Measurements from ENCODE around the gene ITGB6.
A peak's percentile ranks its signal among the peaks of the same experiment; 100 is the strongest.

ITGB6 gene

GRCh38 chr2:160199683-160200389, at the start of gene ITGB6:
ITGB6 (minus strand) TSS chr2:160200272; CDS start chr2:160200063, 209 bp downstream.
- H3K4me3 ChIP-seq (ENCODE audit: low read length), result no peak within 1 kb of the TSS
- DNase-seq (ENCODE audit: low read depth), result no peak
- TF ChIP-seq, protein P1, sequence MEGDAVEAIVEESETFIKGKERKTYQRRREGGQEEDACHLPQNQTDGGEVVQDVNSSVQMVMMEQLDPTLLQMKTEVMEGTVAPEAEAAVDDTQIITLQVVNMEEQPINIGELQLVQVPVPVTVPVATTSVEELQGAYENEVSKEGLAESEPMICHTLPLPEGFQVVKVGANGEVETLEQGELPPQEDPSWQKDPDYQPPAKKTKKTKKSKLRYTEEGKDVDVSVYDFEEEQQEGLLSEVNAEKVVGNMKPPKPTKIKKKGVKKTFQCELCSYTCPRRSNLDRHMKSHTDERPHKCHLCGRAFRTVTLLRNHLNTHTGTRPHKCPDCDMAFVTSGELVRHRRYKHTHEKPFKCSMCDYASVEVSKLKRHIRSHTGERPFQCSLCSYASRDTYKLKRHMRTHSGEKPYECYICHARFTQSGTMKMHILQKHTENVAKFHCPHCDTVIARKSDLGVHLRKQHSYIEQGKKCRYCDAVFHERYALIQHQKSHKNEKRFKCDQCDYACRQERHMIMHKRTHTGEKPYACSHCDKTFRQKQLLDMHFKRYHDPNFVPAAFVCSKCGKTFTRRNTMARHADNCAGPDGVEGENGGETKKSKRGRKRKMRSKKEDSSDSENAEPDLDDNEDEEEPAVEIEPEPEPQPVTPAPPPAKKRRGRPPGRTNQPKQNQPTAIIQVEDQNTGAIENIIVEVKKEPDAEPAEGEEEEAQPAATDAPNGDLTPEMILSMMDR (conservative IDR thresholded peaks at IDR 0.05; ENCODE audit: low read depth, low read length), result no peak

GRCh38 chr2:160247296-160248035, 47.4 kb upstream of the ITGB6 start:
- TF ChIP-seq, protein P1 (conservative IDR thresholded peaks at IDR 0.05; ENCODE audit: low read depth, low read length), result no peak
- no peak for DNase-seq (ENCODE audit: low read depth)
- H3K4me3 ChIP-seq (ENCODE audit: low read length), result no peak overlapping the region

DNA sequence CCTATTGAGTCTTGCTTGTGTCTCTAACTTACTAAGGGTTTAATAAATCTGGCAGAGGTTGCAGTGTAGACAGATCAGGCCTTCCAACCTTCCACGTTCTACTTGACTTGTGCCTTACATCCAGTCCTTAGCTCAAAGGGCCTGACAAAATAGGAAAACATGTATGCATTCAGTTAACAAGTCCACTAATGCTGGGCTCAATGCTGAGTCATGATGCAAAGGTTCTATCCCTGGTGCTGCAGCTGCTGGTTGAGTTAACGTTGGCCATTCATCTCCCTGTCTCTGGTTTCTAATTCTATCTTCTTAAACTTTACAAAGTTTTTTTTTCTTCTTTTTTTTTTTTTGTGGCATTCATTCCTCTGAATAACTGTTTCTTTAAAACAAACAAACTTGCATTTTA, 46.3 kb upstream of the ITGB6 start:
- DNase-seq (ENCODE audit: low read depth), result no peak
- TF ChIP-seq, protein P1 (conservative IDR thresholded peaks at IDR 0.05; ENCODE audit: low read depth, low read length), result no peak
- H3K4me3 ChIP-seq (ENCODE audit: low read length), result no peak overlapping the region

DNA sequence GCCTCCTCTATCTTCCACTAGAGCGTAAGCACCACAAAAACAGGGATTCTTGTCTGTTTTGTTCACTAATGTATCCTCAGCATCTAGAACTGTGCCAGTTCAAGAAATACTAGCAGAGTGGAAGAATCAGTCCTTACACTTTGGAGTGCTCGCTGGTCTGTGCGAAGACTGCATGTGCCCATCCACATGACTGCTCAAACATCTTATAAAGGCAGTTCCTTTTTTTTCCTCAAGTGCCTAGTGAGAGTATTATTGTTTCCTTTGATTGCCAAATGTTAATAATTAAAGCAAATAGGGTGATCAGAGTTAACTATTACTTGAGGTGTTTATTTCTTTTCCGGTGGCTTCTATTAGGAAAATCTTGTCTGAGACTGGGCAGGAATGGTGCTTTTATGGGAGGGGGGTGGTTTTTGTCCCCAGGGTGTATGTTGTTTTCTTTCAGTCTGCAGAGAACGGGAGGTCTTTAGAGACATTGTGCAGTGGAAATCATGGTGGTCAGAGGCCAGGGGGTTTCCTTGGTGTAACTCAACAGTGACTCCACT, 45.6 kb upstream of the ITGB6 start:
- TF ChIP-seq, protein P1 (conservative IDR thresholded peaks at IDR 0.05; ENCODE audit: low read depth, low read length), result no peak
- no peak for DNase-seq (ENCODE audit: low read depth)
- no peak overlapping the region for H3K4me3 ChIP-seq (ENCODE audit: low read length)

DNA sequence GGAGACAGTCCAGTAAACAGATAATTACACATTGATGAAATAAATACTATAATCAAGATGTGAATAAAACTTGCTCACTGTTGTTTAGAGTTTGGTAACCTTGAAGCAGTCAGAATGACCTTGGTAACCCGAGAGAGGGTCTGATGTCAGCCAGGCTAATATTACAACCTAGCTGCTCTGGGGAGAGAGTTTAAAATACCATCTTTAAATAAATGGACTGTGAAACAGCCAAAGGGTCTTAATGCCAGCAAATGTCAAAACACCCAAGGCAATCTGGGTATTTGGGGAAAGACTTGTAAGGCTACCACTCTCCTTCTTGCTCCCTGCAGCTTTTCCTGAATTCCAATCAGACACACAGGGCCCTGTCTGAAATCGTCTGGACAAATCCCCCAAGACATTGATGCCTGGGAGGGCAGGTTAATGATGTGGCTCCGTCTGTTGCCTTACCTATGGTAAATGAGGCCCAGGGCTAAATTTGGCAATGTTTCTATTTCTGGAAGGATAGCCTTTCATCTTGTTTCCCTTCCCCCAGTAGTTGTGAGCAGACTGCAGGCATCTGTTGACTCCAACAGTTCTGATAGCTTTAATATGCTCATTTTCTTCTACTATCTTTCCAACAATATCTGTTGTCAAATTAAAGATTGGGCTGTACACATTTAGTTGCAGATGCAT, 43.0 kb upstream of the ITGB6 start:
- H3K4me3 ChIP-seq (ENCODE audit: low read length), result no peak overlapping the region
- no peak for DNase-seq (ENCODE audit: low read depth)
- TF ChIP-seq, protein P1 (conservative IDR thresholded peaks at IDR 0.05; ENCODE audit: low read depth, low read length), result no peak

DNA sequence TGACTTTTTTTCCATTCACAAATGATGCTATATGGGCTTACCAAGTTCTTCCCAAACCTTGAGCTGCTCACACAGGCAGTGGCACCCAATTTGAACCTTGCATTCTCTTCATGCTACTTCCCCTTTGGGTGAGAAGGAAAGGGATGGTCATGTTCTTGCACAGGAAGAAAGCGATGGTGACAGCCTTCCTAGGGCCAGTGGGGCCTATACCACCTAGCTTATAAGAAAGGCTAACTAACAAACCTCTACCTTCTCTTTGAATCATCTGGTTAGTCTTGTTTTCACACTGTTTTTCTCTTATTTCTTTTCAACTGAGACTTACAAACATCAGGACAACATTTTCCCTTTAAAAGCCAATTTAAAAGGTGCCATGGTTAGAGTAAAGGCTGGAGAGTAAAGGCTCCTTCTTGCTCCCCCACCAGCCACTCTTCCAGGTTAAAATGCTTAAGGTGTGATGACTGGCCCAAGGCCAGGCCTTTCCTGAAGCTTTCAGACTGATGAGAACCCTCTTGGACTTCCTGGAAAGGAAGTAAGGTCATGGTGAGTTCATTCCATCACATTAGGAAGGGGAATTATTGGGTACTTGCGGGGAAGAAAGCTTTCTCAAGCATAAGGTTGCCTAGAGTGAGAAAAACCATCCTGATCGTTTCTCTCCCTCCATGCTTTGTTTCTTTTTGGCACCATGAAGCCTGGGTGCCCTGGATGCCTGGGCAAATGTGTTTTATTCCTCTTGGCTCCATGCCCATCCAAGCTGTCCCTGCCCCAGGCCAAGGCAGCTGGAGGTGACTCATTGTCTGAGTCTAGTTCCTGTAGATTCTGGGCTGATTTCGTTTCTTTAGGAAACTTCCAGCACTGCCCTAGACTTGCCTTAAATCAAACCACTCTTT, 41.4 kb upstream of the ITGB6 start:
- TF ChIP-seq, protein P1 (conservative IDR thresholded peaks at IDR 0.05; ENCODE audit: low read depth, low read length), result no peak
- no peak overlapping the region for H3K4me3 ChIP-seq (ENCODE audit: low read length)
- DNase-seq (ENCODE audit: low read depth), result peak; percentile 92

Measured in retinal pigment epithelial cell (primary cell).